Measurements from ENCODE around the gene IL1RL2.

IL1RL2 gene

DNA sequence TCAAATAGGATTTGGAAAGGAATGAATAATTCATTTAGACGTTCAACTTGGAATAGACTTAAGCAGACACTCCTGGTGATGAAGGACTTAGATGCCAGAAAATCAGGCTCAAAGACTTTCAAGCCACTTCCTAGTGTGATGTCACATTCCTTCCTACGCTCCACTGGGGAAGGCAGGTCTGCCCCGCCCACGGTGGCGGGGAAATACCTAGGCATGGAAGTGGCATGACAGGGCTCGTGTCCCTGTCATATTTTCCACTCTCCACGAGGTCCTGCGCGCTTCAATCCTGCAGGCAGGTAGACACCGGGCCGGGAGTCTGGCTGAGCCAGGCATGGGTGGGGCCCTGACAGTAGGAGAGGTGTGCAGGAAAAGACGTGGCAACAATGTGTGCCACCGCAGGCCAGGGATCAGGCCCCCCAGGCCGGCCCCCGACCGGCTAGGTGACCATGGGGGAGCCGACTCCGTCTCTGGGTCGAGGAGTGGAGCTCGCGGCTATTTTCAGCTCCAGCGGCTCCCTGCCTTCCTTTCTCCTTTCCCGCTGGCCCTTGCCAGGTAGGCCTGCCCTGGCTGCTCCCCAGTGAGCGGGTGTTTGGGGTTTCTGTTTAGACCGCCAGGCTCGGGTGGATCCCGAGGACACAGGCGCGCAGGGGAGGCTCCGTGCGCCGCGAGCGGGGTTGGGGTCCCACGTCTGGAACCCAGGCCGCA, at the start of gene IL1RL2:
TSS of gene IL1RL2 (plus strand) at position 233 of the 705 bp plus-strand sequence. CDS start 845 bp downstream, outside the sequence.
- no peak for DNase-seq (ENCODE audit: low read depth)
- no peak within 1 kb of the TSS for H3K4me3 ChIP-seq (ENCODE audit: low read depth, low read length)
- TF ChIP-seq, protein P1, sequence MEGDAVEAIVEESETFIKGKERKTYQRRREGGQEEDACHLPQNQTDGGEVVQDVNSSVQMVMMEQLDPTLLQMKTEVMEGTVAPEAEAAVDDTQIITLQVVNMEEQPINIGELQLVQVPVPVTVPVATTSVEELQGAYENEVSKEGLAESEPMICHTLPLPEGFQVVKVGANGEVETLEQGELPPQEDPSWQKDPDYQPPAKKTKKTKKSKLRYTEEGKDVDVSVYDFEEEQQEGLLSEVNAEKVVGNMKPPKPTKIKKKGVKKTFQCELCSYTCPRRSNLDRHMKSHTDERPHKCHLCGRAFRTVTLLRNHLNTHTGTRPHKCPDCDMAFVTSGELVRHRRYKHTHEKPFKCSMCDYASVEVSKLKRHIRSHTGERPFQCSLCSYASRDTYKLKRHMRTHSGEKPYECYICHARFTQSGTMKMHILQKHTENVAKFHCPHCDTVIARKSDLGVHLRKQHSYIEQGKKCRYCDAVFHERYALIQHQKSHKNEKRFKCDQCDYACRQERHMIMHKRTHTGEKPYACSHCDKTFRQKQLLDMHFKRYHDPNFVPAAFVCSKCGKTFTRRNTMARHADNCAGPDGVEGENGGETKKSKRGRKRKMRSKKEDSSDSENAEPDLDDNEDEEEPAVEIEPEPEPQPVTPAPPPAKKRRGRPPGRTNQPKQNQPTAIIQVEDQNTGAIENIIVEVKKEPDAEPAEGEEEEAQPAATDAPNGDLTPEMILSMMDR (IDR thresholded peaks at IDR 0.05; ENCODE audit: low read depth, low read length, missing control alignments) = no peak

DNA sequence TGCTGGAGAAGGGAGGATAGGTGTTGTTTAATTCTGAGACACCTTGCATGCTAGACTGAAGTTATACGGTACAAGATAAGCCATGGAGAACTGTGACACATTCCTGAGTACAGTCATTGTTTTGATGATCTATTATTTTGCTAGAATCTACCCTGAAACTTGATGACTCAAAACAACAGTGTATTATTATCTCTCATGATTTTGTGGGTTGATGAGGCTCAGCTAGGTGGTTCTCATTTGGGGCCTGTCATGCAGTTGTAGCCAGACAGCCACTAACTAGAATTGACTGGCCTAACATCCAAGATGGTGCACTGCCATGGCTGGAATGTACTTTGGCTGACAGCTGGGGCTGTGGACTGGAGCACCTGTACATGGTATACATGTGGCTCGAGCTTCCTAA, 49.7 kb upstream of the IL1RL2 start:
- TF ChIP-seq, protein P1 (IDR thresholded peaks at IDR 0.05; ENCODE audit: low read depth, low read length, missing control alignments) = no peak
- H3K4me3 ChIP-seq (ENCODE audit: low read depth, low read length) = no peak overlapping the region
- no peak for DNase-seq (ENCODE audit: low read depth)

DNA sequence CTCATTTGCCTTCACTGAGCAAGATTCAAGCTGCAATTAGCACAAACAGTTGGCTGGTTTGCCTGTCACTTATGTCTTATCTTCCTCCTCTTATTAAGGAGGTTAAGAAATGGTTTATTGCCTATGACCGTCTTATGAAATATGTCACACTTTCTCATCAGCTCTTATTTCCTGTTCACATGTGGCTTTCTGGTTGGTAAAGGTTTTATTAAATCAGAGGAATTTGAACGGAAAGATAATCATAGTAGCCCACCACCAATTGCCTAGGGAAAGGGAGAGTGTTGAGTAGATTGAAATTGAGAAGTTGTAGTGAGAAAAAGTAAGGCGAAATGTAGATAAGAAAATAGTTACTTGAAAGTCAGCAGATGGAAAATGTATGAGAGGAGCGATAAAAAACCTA, 48.5 kb upstream of the IL1RL2 start:
- no peak for DNase-seq (ENCODE audit: low read depth)

DNA sequence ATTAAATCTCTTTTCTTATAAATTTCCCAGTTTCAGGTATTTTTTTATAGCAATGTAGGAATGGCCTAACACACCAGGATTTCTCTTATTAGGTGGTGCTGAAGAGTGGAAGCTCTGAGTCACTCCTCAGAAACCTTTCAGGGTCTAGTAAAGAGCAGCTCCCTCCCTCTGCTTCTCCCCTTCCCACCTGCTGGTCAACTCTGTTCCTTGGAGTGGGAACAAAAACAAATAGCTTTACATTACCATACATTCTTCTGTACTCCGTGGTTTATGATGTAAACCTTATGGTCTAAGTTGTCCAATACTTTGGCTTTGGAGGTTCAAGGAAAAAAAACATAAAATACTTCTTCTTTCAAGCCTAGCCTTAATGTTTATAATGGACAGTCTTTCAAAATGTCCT, 47.0 kb upstream of the IL1RL2 start:
- DNase-seq (ENCODE audit: low read depth) = no peak
- TF ChIP-seq, protein P1 (IDR thresholded peaks at IDR 0.05; ENCODE audit: low read depth, low read length, missing control alignments) = no peak
- H3K4me3 ChIP-seq (ENCODE audit: low read depth, low read length) = no peak overlapping the region

More for the DNA sequence above, 48.5 kb upstream of the IL1RL2 start:
- no peak overlapping the region for H3K4me3 ChIP-seq (ENCODE audit: low read depth, low read length)
- TF ChIP-seq, protein P1 (IDR thresholded peaks at IDR 0.05; ENCODE audit: low read depth, low read length, missing control alignments) = no peak

DNA sequence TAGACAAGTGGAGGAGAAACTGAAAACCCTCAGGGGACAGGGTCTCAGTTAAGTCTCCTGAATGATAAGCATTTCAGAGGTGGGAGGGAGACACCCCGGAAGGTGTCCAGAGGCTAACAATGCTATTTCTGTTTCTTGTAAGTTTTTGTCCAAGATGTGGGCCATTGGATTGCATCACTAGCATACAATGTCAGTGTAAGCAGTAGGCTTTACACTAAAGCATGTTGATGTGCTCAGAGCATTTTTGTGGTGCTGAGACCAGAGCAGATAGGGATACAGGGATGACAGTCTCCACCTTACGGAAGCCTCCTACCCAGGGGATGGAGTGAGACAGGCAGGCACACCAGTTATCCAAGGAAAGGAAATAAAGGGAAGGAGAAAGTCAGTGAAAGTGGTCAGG, 46.4 kb upstream of the IL1RL2 start:
- TF ChIP-seq, protein P1 (IDR thresholded peaks at IDR 0.05; ENCODE audit: low read depth, low read length, missing control alignments) = no peak
- no peak for DNase-seq (ENCODE audit: low read depth)
- H3K4me3 ChIP-seq (ENCODE audit: low read depth, low read length) = no peak overlapping the region

DNA sequence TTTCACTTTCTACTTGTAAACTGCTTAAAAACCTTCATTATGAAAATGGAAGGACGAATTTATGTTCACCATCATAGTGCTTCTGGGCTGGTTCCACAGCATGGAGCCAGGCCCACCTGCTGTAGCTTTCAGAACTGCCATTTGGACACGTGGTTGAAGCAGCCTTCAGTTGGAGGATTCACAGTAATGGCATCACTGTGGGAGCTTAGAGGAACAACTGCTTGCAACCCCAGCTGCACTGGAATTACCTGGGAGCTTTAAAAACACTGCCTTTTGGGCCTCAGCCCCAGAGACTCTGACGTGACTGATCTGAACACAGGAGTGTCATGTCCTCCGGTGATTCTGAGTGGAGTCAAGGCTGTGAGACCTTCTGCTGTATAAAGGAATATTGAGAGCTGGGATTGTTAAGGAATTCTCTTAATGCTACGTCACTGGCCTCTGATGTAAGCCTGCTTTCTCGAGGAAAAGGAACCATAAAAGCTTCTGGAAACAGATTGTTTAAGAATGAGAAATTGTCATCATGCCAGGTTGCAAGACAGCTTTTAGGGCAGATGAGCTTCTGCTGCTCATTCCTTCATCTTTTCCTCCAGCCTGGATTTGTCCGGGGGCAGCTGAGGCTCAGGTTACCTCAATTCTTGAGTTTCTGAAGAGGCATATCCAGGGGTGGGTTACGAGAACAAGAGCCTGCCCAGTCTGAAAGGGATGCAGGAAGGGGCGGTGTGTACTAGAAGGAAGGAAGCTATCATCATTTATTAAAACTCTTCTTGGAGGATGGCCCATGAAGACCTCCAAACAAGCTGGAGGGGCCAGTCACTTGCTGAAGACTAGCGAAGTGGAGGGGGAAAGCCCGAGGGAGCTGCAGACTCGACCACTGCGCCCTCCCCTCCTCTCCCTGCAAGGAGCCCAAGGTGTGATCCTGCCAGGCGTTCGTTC, 45.5 kb upstream of the IL1RL2 start:
- TF ChIP-seq, protein P1 (IDR thresholded peaks at IDR 0.05; ENCODE audit: low read depth, low read length, missing control alignments) = no peak
- H3K4me3 ChIP-seq (ENCODE audit: low read depth, low read length) = no peak overlapping the region
- DNase-seq (ENCODE audit: low read depth) = no peak
